ENCODE measurements around the gene INPP5D. TPM values are rescaled to one million over a fixed set of nuclear protein-coding genes. Genes with fewer than 3 reads are reported as not detected.

INPP5D gene
- total and polyA plus RNA-seq, 2 donors (not counting 1 experiment from before 2014, with no cell fraction given) = 152 to 444 TPM

GRCh38 chr2:233041722-233042323 lies 18.3 kb upstream of the INPP5D start:
- Mint-ChIP-seq H3K4me1 (no peaks in the 10 kb centered on the region), H3K27me3 (peaks cover 17% of the 10 kb centered on the region), H3K9me3 (ENCODE audit: insufficient read depth) (no peaks in the 10 kb centered on the region), H3K4me3 (no peak overlapping the region), H3K27ac (no peak overlapping the region)
- Histone ChIP-seq H2AFZ (ENCODE audit: insufficient read depth, low read depth, low read length, poor library complexity, severe bottlenecking) (no peak overlapping the region), H3K4me3 (ENCODE audit: control extremely low read depth in 1 of 5, extremely low read depth in 1 of 5, insufficient read depth in 1 of 5, low read depth in 2 of 5, low read length in 4 of 5) (no peak overlapping the region), H3K4me2 (replicated peaks; ENCODE audit: low read depth, low read length, poor library complexity, severe bottlenecking) (no peak overlapping the region), H3K9ac (ENCODE audit: low read length) (no peak overlapping the region), H3K9me3 (ENCODE audit: control extremely low read depth in 1 of 3, control insufficient read depth in 2 of 3, insufficient read depth in 1 of 3, low read length in 2 of 3) (no peaks in the 10 kb centered on the region), H4K20me1 (ENCODE audit: control insufficient read depth, insufficient read depth, low read length, poor library complexity, severe bottlenecking) (no peaks in the 10 kb centered on the region), H3K4me1 (ENCODE audit: control insufficient read depth in 2 of 2, insufficient read depth in 2 of 2, low read length in 2 of 2) (no peaks in the 10 kb centered on the region), H3K79me2 (ENCODE audit: control insufficient read depth, insufficient read depth, low read length) (no peaks in the 10 kb centered on the region), H3K27me3 (replicated peaks in 1 of 4; ENCODE audit: control extremely low read depth in 1 of 4, control insufficient read depth in 3 of 4, insufficient read depth in 4 of 4, low read length in 3 of 4) (peaks cover 0 to 4% (median 0%) of the 10 kb centered on the region in 4 experiments), H3K27ac (ENCODE audit: low read length in 2 of 2) (no peak overlapping the region), H3K36me3 (replicated peaks in 1 of 2; ENCODE audit: control extremely low read depth in 1 of 2, control insufficient read depth in 1 of 2, extremely low read depth in 1 of 2, insufficient read depth in 2 of 2, low read length in 1 of 2) (no peaks in the 10 kb centered on the region)
- intact Hi-C loops (cut with micrococcal nuclease) = no loop called here
- TF ChIP-seq EZH2 (IDR thresholded peaks at IDR 0.05; ENCODE audit: borderline replicate concordance, insufficient read depth, low read depth, low read length, poor library complexity, severe bottlenecking) = no peak
- TF ChIP-seq, protein P1, sequence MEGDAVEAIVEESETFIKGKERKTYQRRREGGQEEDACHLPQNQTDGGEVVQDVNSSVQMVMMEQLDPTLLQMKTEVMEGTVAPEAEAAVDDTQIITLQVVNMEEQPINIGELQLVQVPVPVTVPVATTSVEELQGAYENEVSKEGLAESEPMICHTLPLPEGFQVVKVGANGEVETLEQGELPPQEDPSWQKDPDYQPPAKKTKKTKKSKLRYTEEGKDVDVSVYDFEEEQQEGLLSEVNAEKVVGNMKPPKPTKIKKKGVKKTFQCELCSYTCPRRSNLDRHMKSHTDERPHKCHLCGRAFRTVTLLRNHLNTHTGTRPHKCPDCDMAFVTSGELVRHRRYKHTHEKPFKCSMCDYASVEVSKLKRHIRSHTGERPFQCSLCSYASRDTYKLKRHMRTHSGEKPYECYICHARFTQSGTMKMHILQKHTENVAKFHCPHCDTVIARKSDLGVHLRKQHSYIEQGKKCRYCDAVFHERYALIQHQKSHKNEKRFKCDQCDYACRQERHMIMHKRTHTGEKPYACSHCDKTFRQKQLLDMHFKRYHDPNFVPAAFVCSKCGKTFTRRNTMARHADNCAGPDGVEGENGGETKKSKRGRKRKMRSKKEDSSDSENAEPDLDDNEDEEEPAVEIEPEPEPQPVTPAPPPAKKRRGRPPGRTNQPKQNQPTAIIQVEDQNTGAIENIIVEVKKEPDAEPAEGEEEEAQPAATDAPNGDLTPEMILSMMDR (IDR thresholded peaks at IDR 0.05) = no peak
- DNase-seq = no peak
- WGBS (ENCODE audit: insufficient coverage) = 87% methylated on average over 9 of the region's 10 CpGs
- CTCF ChIA-PET = interaction anchor here (1.1 kb wide), 1 partner anchor 12 kb away, joined by 6 read pairs; no protein-coding TSS in a partner anchor
- no peak for ATAC-seq (ENCODE audit: low read depth)
- POLR2A ChIA-PET = no interaction called here

DNA sequence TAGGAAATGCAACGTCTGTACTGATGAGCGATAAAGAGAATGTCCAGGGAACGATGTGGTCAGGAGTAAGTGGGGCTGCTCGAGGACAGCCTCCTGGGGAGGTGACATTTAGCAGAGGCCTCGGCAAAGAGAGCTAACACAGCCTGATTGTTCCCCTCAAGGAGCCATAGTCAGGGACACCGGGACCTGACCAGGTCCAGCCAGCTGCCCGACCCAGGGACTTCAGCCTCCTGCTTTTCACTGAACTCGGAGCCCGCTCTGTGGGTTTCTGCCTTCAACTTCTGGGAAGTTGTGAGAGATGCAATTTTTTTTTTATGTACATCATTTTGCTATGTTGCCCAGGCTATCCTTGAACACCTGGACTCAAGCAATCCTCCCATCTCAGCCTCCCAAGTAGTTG lies 17.6 kb upstream of the INPP5D start:
- Histone ChIP-seq H3K27ac (ENCODE audit: low read length in 2 of 2) (no peak overlapping the region), H3K27me3 (replicated peaks in 1 of 4; ENCODE audit: control extremely low read depth in 1 of 4, control insufficient read depth in 3 of 4, insufficient read depth in 4 of 4, low read length in 3 of 4) (peaks cover 0 to 4% (median 0%) of the 10 kb centered on the region in 4 experiments), H3K4me2 (replicated peaks; ENCODE audit: low read depth, low read length, poor library complexity, severe bottlenecking) (no peak overlapping the region), H3K4me1 (ENCODE audit: control insufficient read depth in 2 of 2, insufficient read depth in 2 of 2, low read length in 2 of 2) (no peaks in the 10 kb centered on the region), H3K9ac (ENCODE audit: low read length) (no peak overlapping the region), H4K20me1 (ENCODE audit: control insufficient read depth, insufficient read depth, low read length, poor library complexity, severe bottlenecking) (no peaks in the 10 kb centered on the region), H2AFZ (ENCODE audit: insufficient read depth, low read depth, low read length, poor library complexity, severe bottlenecking) (no peak overlapping the region), H3K4me3 (ENCODE audit: control extremely low read depth in 1 of 5, extremely low read depth in 1 of 5, insufficient read depth in 1 of 5, low read depth in 2 of 5, low read length in 4 of 5) (no peak overlapping the region), H3K79me2 (ENCODE audit: control insufficient read depth, insufficient read depth, low read length) (no peaks in the 10 kb centered on the region), H3K36me3 (replicated peaks in 1 of 2; ENCODE audit: control extremely low read depth in 1 of 2, control insufficient read depth in 1 of 2, extremely low read depth in 1 of 2, insufficient read depth in 2 of 2, low read length in 1 of 2) (no peaks in the 10 kb centered on the region), H3K9me3 (ENCODE audit: control extremely low read depth in 1 of 3, control insufficient read depth in 2 of 3, insufficient read depth in 1 of 3, low read length in 2 of 3) (no peaks in the 10 kb centered on the region)
- Mint-ChIP-seq H3K9me3 (ENCODE audit: insufficient read depth) (no peaks in the 10 kb centered on the region), H3K27ac (no peak overlapping the region), H3K27me3 (peaks cover 17% of the 10 kb centered on the region), H3K4me3 (no peak overlapping the region), H3K4me1 (no peaks in the 10 kb centered on the region)
- whole genome bisulfite sequencing (ENCODE audit: insufficient coverage) = 85% methylated on average over 7 of the region's 9 CpGs
- TF ChIP-seq EZH2 (IDR thresholded peaks at IDR 0.05; ENCODE audit: borderline replicate concordance, insufficient read depth, low read depth, low read length, poor library complexity, severe bottlenecking) = no peak
- TF ChIP-seq, protein P1 (IDR thresholded peaks at IDR 0.05) = no peak
- ATAC-seq (ENCODE audit: low read depth) (no peak), DNase-seq (no peak)
- POLR2A ChIA-PET = interaction anchor here (1.2 kb wide), 1 partner anchor 182 kb away, joined by 4 read pairs; no protein-coding TSS in a partner anchor
- CTCF ChIA-PET = interaction anchor here (3.7 kb wide), 1 partner anchor 12 kb away, joined by 14 read pairs; no protein-coding TSS in a partner anchor
- intact Hi-C loops (cut with micrococcal nuclease) = no loop called here
